Pancreas (tissue), 10 donors: ENCODE data around the gene DNAH8. TPM values are rescaled to one million over a fixed set of nuclear protein-coding genes. Genes with fewer than 3 reads are reported as not detected.
A peak's percentile ranks its signal among the peaks of the same experiment; 100 is the strongest.

Source experiments
- ATAC-seq, 4 donors: fragments of 200-7000 bp; cut with Tn5 transposase; one replicate each; pipeline versions ENCODE4 v1.8.0 to v1.9.1; 2020; ENCODE audit warnings: mild to moderate bottlenecking in 4 of 4, moderate library complexity in 4 of 4
- DNase-seq, 6 donors: peaks; one replicate each; pipeline ENCODE4 v3.0.0-alpha.2; 2020
- FAIRE-seq: peaks from 2 replicates; lab custom pipeline; 2012; peaks lifted over from hg19 to GRCh38; lab: Jason Lieb, UNC
- H3K27ac ChIP-seq, 4 donors: fragments of 200-600 bp; sonication (generic); 1 replicate in 3 of 4; 2 replicates in 1 of 4; pipeline versions ENCODE4 v1.5.0 to v1.8.0; 2020
- H3K27me3 ChIP-seq, 4 donors: fragments of 200-600 bp; one replicate each; pipeline ENCODE4 v1.8.0; 2021
- H3K36me3 ChIP-seq, 3 donors: fragments of 200-600 bp; sonication (generic) in 1 of 3; one replicate each; pipeline versions ENCODE4 v1.5.0 to v1.8.0; 2020 to 2021
- H3K4me1 ChIP-seq, 3 donors: fragments of 200-600 bp; one replicate each; pipeline ENCODE4 v1.8.0; 2021
- H3K4me3 ChIP-seq, 4 donors: fragments of 200-600 bp; sonication (generic) in 2 of 4; one replicate each; pipeline versions ENCODE4 v1.5.0 to v1.8.0; 2020 to 2021
- H3K9me3 ChIP-seq, 4 donors: fragments of 200-600 bp; one replicate each; pipeline ENCODE4 v1.8.0; 2021
- CTCF ChIP-seq, 4 donors: fragments of 200-600 bp; sonication (generic) in 3 of 4; IDR thresholded peaks; one replicate each; pipeline versions ENCODE4 v1.5.0 to v1.8.0; 2021; ENCODE audit warnings: antibody characterized with exemption in 4 of 4
- WGBS, 2 donors: extraction: QIAGEN DNeasy Blood & Tissue Kit; methylation state at CpG; one replicate each; pipeline ENCODE4 v1.1.7; 2013; 5-methylcytosine and 5-hydroxymethylcytosine counted together
- intact Hi-C, 3 donors: fragments of 100-400 bp; cut with DNase I; formaldehyde crosslinking; loops; one replicate each; pipeline versions ENCODE4 v1.11.1 to v1.14.2; 2022
- polyA plus RNA-seq, 2 donors: library from polyadenylated mRNA; stranded (reverse); fragments of 200-250 nt; gene quantifications; one replicate each; pipeline ENCODE4 v1.2.3, GENCODE V29; 2013
- total RNA-seq, 6 donors: library from RNA; stranded (reverse); fragmentation: NEBNext Ultra II Directional in 4 of 6; extraction: Animal tissue kit (Norgen Biotek cat#: 25700) in 4 of 6; gene quantifications; one replicate each; pipeline versions ENCODE4 v1.2.1 to v1.2.4, GENCODE V29; 2021 to 2023
- donor health status: healthy with polysubstance abuse.
- donor health status: DM: no; HTN: no; CAD: no; lungs with moderate emphysema.
- donor health status: DM: no; HTN: no; CAD: no.
- donor health status: control.
- donor health status: control.
- donor health status: Bipolar disorder and iron deficiency.
- donor health status: DM: yes; HTN: yes; CAD: no.
- donor health status: DM: no; HTN: no; CAD: no.
- donor health status: DM: no; HTN: no; CAD: no.
- donor health status: DM: yes; HTN: yes; CAD: no.

DNAH8 gene
- total and polyA plus RNA-seq, 8 donors = not detected

- Histone ChIP-seq H3K36me3 (no peaks in the 10 kb centered on the region), H3K4me3 (no peak overlapping the region), H3K27ac (no peak overlapping the region), H3K4me1 (no peaks in the 10 kb centered on the region), H3K9me3 (no peaks in the 10 kb centered on the region), H3K27me3 (no peaks in the 10 kb centered on the region)
- DNase-seq (no peak), FAIRE-seq (no peak), ATAC-seq (peak in 2 of 4 donors; percentile 35 to 49)
- TF ChIP-seq CTCF (IDR thresholded peaks at IDR 0.05) = no peak
- intact Hi-C loops = no loop called here
- 83 to 90% methylated on average over 11 of the region's 11 CpGs for WGBS, 2 donors
Observed at GRCh38 chr6:39075807-39076622, 360.9 kb downstream of the DNAH8 start.

GRCh38 chr6:39076623-39077535, 361.8 kb downstream of the DNAH8 start:
- no peak for TF ChIP-seq CTCF (IDR thresholded peaks at IDR 0.05)
- no peak overlapping the region for H3K4me3 ChIP-seq
- no peaks in the 10 kb centered on the region for H3K27me3 ChIP-seq
- FAIRE-seq (no peak), ATAC-seq (no peak), DNase-seq (no peak)
- no peaks in the 10 kb centered on the region for H3K4me1 ChIP-seq
- no peak overlapping the region for H3K27ac ChIP-seq
- no peaks in the 10 kb centered on the region for H3K36me3 ChIP-seq
- 75 to 77% methylated on average over 9 of the region's 9 CpGs for WGBS, 2 donors
- intact Hi-C loops = no loop called here
- H3K9me3 ChIP-seq = no peaks in the 10 kb centered on the region

GRCh38 chr6:39077882-39078594, 362.9 kb downstream of the DNAH8 start:
- no peak for TF ChIP-seq CTCF (IDR thresholded peaks at IDR 0.05)
- H3K27ac ChIP-seq = no peak overlapping the region
- H3K4me1 ChIP-seq = no peaks in the 10 kb centered on the region
- DNase-seq = no peak
- no peak overlapping the region for H3K4me3 ChIP-seq
- H3K36me3 ChIP-seq = no peaks in the 10 kb centered on the region
- intact Hi-C loops = no loop called here
- no peak for ATAC-seq
- FAIRE-seq = no peak
- H3K9me3 ChIP-seq = no peaks in the 10 kb centered on the region
- no peaks in the 10 kb centered on the region for H3K27me3 ChIP-seq
- WGBS, 2 donors = 92 to 93% methylated on average over 11 of the region's 11 CpGs

- FAIRE-seq = no peak
- intact Hi-C loops = no loop called here
- no peak for ATAC-seq
- no peaks in the 10 kb centered on the region for H3K36me3 ChIP-seq
- no peaks in the 10 kb centered on the region for H3K27me3 ChIP-seq
- TF ChIP-seq CTCF (IDR thresholded peaks at IDR 0.05) = no peak
- 79 to 87% methylated on average over 3 of the region's 3 CpGs for WGBS, 2 donors
- H3K4me3 ChIP-seq = no peak overlapping the region
- no peak overlapping the region for H3K27ac ChIP-seq
- H3K9me3 ChIP-seq = no peaks in the 10 kb centered on the region
- DNase-seq = no peak
- no peaks in the 10 kb centered on the region for H3K4me1 ChIP-seq
Observed at GRCh38 chr6:39078695-39079094, 363.6 kb downstream of the DNAH8 start.
